Measurements from ENCODE around the gene LRRC8A. TPM values are rescaled to one million over a fixed set of nuclear protein-coding genes. Genes with fewer than 3 reads are reported as not detected.

Gene LRRC8A
- total RNA-seq, 1 experiment from 2014 or later, result 22.0 TPM

Other genes with a start within 250 kb of the LRRC8A start
- gene DYNC2I2, start 225.3 kb upstream of the LRRC8A start, total RNA-seq (2021; ENCODE audit: unreplicated experiment), result 155 TPM
- gene SET, start 192.9 kb upstream of the LRRC8A start, total RNA-seq (2021; ENCODE audit: unreplicated experiment), result 595 TPM
- gene PKN3, start 179.6 kb upstream of the LRRC8A start, total RNA-seq (2021; ENCODE audit: unreplicated experiment), result 37.9 TPM
- 57.6 TPM for gene ZDHHC12, start 158.0 kb upstream of the LRRC8A start, total RNA-seq (2021; ENCODE audit: unreplicated experiment)
- gene ZER1, start 110.2 kb upstream of the LRRC8A start, total RNA-seq (2021; ENCODE audit: unreplicated experiment), result 18.0 TPM
- gene TBC1D13, start 94.9 kb upstream of the LRRC8A start, total RNA-seq (2021; ENCODE audit: unreplicated experiment), result 17.5 TPM
- 27.2 TPM for gene ENDOG, start 63.6 kb upstream of the LRRC8A start, total RNA-seq (2021; ENCODE audit: unreplicated experiment)
- gene SPOUT1, start 52.3 kb upstream of the LRRC8A start, total RNA-seq (2021; ENCODE audit: unreplicated experiment), result 70.4 TPM
- 10.1 TPM for gene KYAT1, start 183 bp upstream of the LRRC8A start, total RNA-seq (2021; ENCODE audit: unreplicated experiment)
- 0.32 TPM for gene PHYHD1, start 38.8 kb downstream of the LRRC8A start, total RNA-seq (2021; ENCODE audit: unreplicated experiment)
- 12.0 TPM for gene DOLK, start 65.5 kb downstream of the LRRC8A start, total RNA-seq (2021; ENCODE audit: unreplicated experiment)
- gene NUP188, start 65.6 kb downstream of the LRRC8A start, total RNA-seq (2021; ENCODE audit: unreplicated experiment), result 115 TPM
- gene SH3GLB2, start 146.2 kb downstream of the LRRC8A start, total RNA-seq (2021; ENCODE audit: unreplicated experiment), result 87.9 TPM
- 23.7 TPM for gene MIGA2, start 154.5 kb downstream of the LRRC8A start, total RNA-seq (2021; ENCODE audit: unreplicated experiment)
- gene DOLPP1, start 199.0 kb downstream of the LRRC8A start, total RNA-seq (2021; ENCODE audit: unreplicated experiment), result 17.4 TPM
- 29.0 TPM for gene CRAT, start 228.7 kb downstream of the LRRC8A start, total RNA-seq (2021; ENCODE audit: unreplicated experiment)
- gene PTPA, start 229.3 kb downstream of the LRRC8A start, total RNA-seq (2021; ENCODE audit: unreplicated experiment), result 177 TPM